Fibroblast of the aortic adventitia (primary cell): Measurements from ENCODE around the gene P2RX6. TPM values are rescaled to one million over a fixed set of nuclear protein-coding genes. Genes with fewer than 3 reads are reported as not detected.
A peak's percentile ranks its signal among the peaks of the same experiment; 100 is the strongest.
"Not testable (repeated sequence)": the region's sequence is repeated elsewhere in the genome, so short reads cannot be mapped to it uniquely, and the experiment has no call there.

Source experiments
- DNase-seq: peaks from one replicate; pipeline ENCODE4 v3.0.0-alpha.2; 2010; ENCODE audit warnings: low read depth
- H3K4me3 ChIP-seq: 2 replicates; pipeline ENCODE4 v1.5.1; 2011; ENCODE audit warnings: low read depth, mild to moderate bottlenecking, control low read depth, low read length, moderate library complexity
- CTCF ChIP-seq: IDR thresholded peaks from 2 replicates; pipeline ENCODE4 v1.5.1; 2011; ENCODE audit warnings: mild to moderate bottlenecking, low read length, control low read depth, inconsistent platforms; ENCODE audit not compliant: insufficient read depth
- total RNA-seq: library from RNA; depleted of rRNA; stranded (reverse); fragments of >200 nt; gene quantifications from 2 replicates; pipeline ENCODE4 v1.2.3, GENCODE V29; 2012; ENCODE audit warnings: low replicate concordance

The P2RX6 gene
- total RNA-seq, 1 donor: 0.63 TPM

GRCh38 chr22:20999350-21000206 lies 15.4 kb upstream of the P2RX6 start:
- TF ChIP-seq CTCF: no peak
- DNase-seq: no peak
- H3K4me3 ChIP-seq: no peak overlapping the region

GRCh38 chr22:21000207-21000986 lies 14.6 kb upstream of the P2RX6 start:
- peak; percentile 21 for DNase-seq
- TF ChIP-seq CTCF: no peak
- H3K4me3 ChIP-seq: peak overlapping the region; percentile 84

- DNase-seq: peak; percentile 9
- TF ChIP-seq CTCF: no peak
Measured at GRCh38 chr22:21000987-21001600, 13.9 kb upstream of the P2RX6 start.

GRCh38 chr22:21001601-21002325 lies 13.2 kb upstream of the P2RX6 start, which contains the start of gene THAP7:
THAP7 (minus strand) TSS chr22:21002118; CDS start chr22:21001911, 207 bp downstream.
- no peak for TF ChIP-seq CTCF
- peak; percentile 96 for DNase-seq
- peak within 1 kb of the TSS; percentile 84 for H3K4me3 ChIP-seq

More at GRCh38 chr22:21000987-21001600, 13.9 kb upstream of the P2RX6 start:
- H3K4me3 ChIP-seq: peak overlapping the region; percentile 84

- no peak for DNase-seq
- no peak for TF ChIP-seq CTCF
- peak overlapping the region; percentile 9 for H3K4me3 ChIP-seq
Measured at GRCh38 chr22:21003782-21004181, 11.2 kb upstream of the P2RX6 start.

- not testable (repeated sequence) for H3K4me3 ChIP-seq, DNase-seq
Measured at GRCh38 chr22:21009208-21009607, 5.8 kb upstream of the P2RX6 start.
